HepG2 (cell line): ENCODE results near the gene UBAC1. TPM values are rescaled to one million over a fixed set of nuclear protein-coding genes. Genes with fewer than 3 reads are reported as not detected.

Source experiments
- GMEB1 ChIP-seq: sonication (generic); formaldehyde crosslinking; IDR thresholded peaks from 2 replicates; pipeline ENCODE4 v1.5.1; 2020; ENCODE audit warnings: missing genetic modification reagents, mild to moderate bottlenecking, borderline replicate concordance
- GTF3A ChIP-seq: sonication (generic); formaldehyde crosslinking; conservative IDR thresholded peaks from 2 replicates; pipeline ENCODE4 v1.4.0; 2020; ENCODE audit warnings: mild to moderate bottlenecking, missing genetic modification reagents
- ISX ChIP-seq: sonication (generic); formaldehyde crosslinking; conservative IDR thresholded peaks from 2 replicates; pipeline ENCODE4 v1.5.0; 2020; ENCODE audit warnings: missing genetic modification reagents
- KDM5B ChIP-seq: sonication (generic); formaldehyde crosslinking; IDR thresholded peaks from 2 replicates; pipeline ENCODE4 v1.4.0; 2020; ENCODE audit warnings: missing genetic modification reagents, mild to moderate bottlenecking, borderline replicate concordance
- PHF20 ChIP-seq: sonication (generic); formaldehyde crosslinking; IDR thresholded peaks from 2 replicates; pipeline ENCODE4 v1.5.0; 2020; ENCODE audit warnings: mild to moderate bottlenecking, missing genetic modification reagents
- SYNCRIP ChIP-seq: fragments of 200-400 bp; formaldehyde crosslinking; IDR thresholded peaks from 2 replicates; pipeline ENCODE4 v1.6.1; 2018; ENCODE audit warnings: mild to moderate bottlenecking, low read depth, low read length; ENCODE audit not compliant: insufficient read depth
- ZFAT ChIP-seq: sonication (generic); formaldehyde crosslinking; conservative IDR thresholded peaks from 2 replicates; pipeline ENCODE4 v1.8.1; 2023; ENCODE audit warnings: missing genetic modification reagents, inconsistent platforms
- ZFP91 ChIP-seq: sonication (generic); formaldehyde crosslinking; IDR thresholded peaks from 2 replicates; pipeline ENCODE4 v1.9.0; 2022; ENCODE audit warnings: missing genetic modification reagents, mild to moderate bottlenecking, borderline replicate concordance
- ZNF225 ChIP-seq: sonication (generic); formaldehyde crosslinking; IDR thresholded peaks from 2 replicates; pipeline ENCODE4 v1.4.0; 2020; ENCODE audit warnings: mild to moderate bottlenecking, missing genetic modification reagents
- ZNF333 ChIP-seq: sonication (generic); formaldehyde crosslinking; IDR thresholded peaks from 2 replicates; pipeline ENCODE4 v1.4.0; 2020; ENCODE audit warnings: mild to moderate bottlenecking, missing genetic modification reagents, borderline replicate concordance
- ZNF383 ChIP-seq: sonication (generic); formaldehyde crosslinking; IDR thresholded peaks from 2 replicates; pipeline ENCODE4 v1.4.0; 2020; ENCODE audit warnings: missing genetic modification reagents, mild to moderate bottlenecking, borderline replicate concordance
- ZNF691 ChIP-seq: sonication (generic); formaldehyde crosslinking; IDR thresholded peaks from 2 replicates; pipeline ENCODE4 v1.4.0; 2020; ENCODE audit warnings: missing genetic modification reagents, low read depth, mild to moderate bottlenecking, borderline replicate concordance
- ZNF839 ChIP-seq: sonication (generic); formaldehyde crosslinking; IDR thresholded peaks from 2 replicates; pipeline ENCODE4 v1.4.0; 2020; ENCODE audit warnings: missing genetic modification reagents, mild to moderate bottlenecking, borderline replicate concordance
- ZSCAN20 ChIP-seq: sonication (generic); formaldehyde crosslinking; IDR thresholded peaks from 2 replicates; pipeline ENCODE4 v1.4.0; 2020; ENCODE audit warnings: missing genetic modification reagents, mild to moderate bottlenecking, borderline replicate concordance
- ZXDC ChIP-seq: sonication (generic); formaldehyde crosslinking; IDR thresholded peaks from 2 replicates; pipeline ENCODE4 v1.5.0; 2020; ENCODE audit warnings: mild to moderate bottlenecking, missing genetic modification reagents
- polyA plus RNA-seq, 8 experiments: library from polyadenylated mRNA; depleted of rRNA in 3 of 8; stranded (reverse) in 7 of 8; unstranded in 1 of 8; fragments of >200 nt; fragmentation: Illumina TruSeq in 4 of 8; extraction: Trizol in 4 of 8; gene quantifications; 2 replicates each; pipeline versions ENCODE4 v1.2.1 to v1.2.3, GENCODE V29; 2011 to 2016; ENCODE audit warnings: low read depth in 4 of 8, missing spikeins in 1 of 8, mixed read lengths in 1 of 8; ENCODE audit not compliant: insufficient read depth in 1 of 8
- total RNA-seq, 5 experiments: library from RNA; depleted of rRNA; stranded (reverse); fragments of >200 nt; fragmentation: Illumina TruSeq; extraction: Trizol; gene quantifications; 2 replicates each; pipeline ENCODE4 v1.2.3, GENCODE V29; 2016; ENCODE audit warnings: low read depth in 1 of 5

UBAC1 gene
- total and polyA plus RNA-seq, 2 of the 13 experiments (the other 11 are each of a cell fraction or from before 2014, with no cell fraction given), result 32.2 to 34.1 TPM

- TF ChIP-seq GMEB1, result 0 out of 2 replicates have a peak, but pooled peaks have one; percentile 6
- 0 out of 2 replicates have a peak, but pooled peaks have one; percentile 42 for TF ChIP-seq ZSCAN20 (CRISPR knock-in tag)
- TF ChIP-seq PHF20 (CRISPR knock-in tag), result peak; percentile 42
- no peak for TF ChIP-seq SYNCRIP
- peak; percentile 45; the same call in 1 of the 2 replicates for TF ChIP-seq KDM5B (CRISPR knock-in tag)
- TF ChIP-seq ZFP91 (CRISPR knock-in tag), result peak; percentile 17; the same call in 1 of the 2 replicates
- no peak for TF ChIP-seq ZNF839 (CRISPR knock-in tag)
- TF ChIP-seq ZNF225 (CRISPR knock-in tag), result peak; percentile 77; the same call in 1 of the 2 replicates
- 0 out of 2 replicates have a peak, but pooled peaks have one; percentile 35 for TF ChIP-seq ZNF333
- no peak for TF ChIP-seq GTF3A
- peak; percentile 62; the same call in 1 of the 2 replicates for TF ChIP-seq ISX (CRISPR knock-in tag)
- TF ChIP-seq ZXDC (CRISPR knock-in tag), result 0 out of 2 replicates have a peak, but pooled peaks have one; percentile 4
- 0 out of 2 replicates have a peak, but pooled peaks have one; percentile 64 for TF ChIP-seq ZFAT (CRISPR knock-in tag)
- TF ChIP-seq ZNF691, result no peak
- no peak for TF ChIP-seq ZNF383 (CRISPR knock-in tag)
Measured at GRCh38 chr9:135908093-135908753, 53.0 kb downstream of the UBAC1 start (continued).
